ENCODE data around the gene ECEL1.

DNA sequence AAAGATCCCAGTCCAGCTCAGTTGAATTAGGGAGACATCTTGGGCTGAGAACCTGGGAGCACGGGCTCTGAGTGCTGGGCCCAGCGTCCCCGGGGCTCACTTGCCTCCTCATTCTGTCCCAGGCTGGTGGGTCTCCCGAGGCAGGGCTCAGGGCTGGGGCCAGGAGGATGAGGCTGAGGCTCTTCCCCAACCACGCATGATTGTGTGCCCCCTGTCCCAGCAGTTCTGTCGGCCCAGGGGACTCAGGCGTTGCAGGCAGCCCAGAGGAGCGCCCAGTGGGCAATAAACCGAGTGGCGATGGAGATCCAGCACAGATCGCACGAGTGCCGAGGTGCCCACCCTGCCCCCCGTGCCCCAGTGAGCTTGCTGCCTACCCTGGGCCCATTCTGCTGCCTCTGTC lies 33.5 kb upstream of the ECEL1 start:
- TF ChIP-seq EZH2phosphoT487 (IDR thresholded peaks at IDR 0.05; ENCODE audit: insufficient read depth, low read depth) (no peak), EZH2 (IDR thresholded peaks at IDR 0.05; ENCODE audit: insufficient read depth, poor library complexity, severe bottlenecking) (no peak)
